ENCODE measurements around the gene WFIKKN2.

The WFIKKN2 gene

GRCh38 chr17:50794361-50794760, 41.0 kb upstream of the WFIKKN2 start:
- no peak for TF ChIP-seq CTCF (IDR thresholded peaks at IDR 0.05; ENCODE audit: borderline replicate concordance, insufficient read depth, low read depth, low read length)
- no peak overlapping the region for H3K4me3 ChIP-seq (ENCODE audit: low read depth, low read length)

- no peak overlapping the region for H3K4me3 ChIP-seq (ENCODE audit: low read depth, low read length)
- TF ChIP-seq CTCF (IDR thresholded peaks at IDR 0.05; ENCODE audit: borderline replicate concordance, insufficient read depth, low read depth, low read length) = no peak
These were observed 38.1 kb upstream of the WFIKKN2 start for GRCh38 chr17:50797135-50797810.

DNA sequence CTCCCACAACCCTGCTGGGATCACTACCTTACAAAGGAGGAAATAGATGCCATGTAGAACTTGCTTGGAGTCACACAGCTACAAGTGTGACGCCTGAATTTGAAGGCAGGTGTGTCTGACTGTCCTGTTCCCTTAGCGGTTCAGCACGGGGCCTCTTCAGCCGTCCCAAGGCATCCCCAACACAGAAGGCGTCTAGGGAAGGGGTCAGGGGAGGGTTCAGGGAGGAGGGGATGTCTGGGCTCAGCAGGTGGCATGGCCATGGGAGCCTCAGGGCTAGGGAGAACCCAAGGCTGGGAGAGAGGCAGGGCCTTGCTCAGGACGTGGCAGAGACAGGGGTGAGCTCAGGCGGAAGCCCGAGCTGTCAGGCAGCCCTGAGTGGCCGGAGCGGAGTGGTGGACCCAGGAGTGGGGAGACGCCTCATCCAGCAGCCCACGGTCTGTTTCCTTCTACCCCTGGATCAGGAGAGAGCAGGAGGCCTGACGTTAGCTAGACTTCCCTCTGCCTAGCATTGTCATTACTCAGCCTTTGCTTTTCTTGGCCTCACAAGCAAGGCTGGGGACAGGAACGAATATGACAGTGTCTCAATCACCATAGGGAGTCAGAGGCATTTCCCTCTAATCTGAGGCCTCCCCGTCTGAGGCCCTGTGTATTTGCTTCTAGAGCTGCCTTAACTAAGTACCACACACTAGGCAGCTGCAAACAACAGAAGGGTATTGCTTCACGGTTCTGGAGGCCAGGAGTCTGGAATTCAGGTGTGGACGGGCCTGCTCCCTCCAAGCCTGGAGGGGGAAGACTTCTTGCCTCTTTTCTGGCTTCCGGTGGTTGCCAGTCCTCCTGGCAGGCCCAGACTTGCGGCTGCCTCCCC, 36.7 kb upstream of the WFIKKN2 start:
- no peak overlapping the region for H3K4me3 ChIP-seq (ENCODE audit: low read depth, low read length)
- TF ChIP-seq CTCF (IDR thresholded peaks at IDR 0.05; ENCODE audit: borderline replicate concordance, insufficient read depth, low read depth, low read length) = no peak

DNA sequence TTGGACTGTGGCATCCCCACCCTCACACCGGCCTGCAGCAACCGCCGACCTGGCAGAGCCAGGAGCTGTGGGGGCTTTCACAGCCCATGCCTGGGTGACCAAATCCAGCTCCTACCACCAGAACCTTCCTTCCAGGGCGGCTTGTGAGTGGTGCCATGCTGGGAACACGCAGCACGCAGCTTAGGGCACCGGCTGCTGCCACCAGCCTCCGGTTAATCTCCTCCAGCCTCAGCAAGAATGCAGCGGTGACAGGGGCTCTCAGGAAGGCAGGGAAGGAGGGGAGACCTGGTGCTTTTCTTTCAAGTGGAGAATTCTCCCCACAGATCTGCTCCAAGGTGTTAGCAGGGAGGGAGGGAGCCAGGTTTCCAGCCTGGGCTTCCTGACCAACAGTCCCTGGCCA, 35.8 kb upstream of the WFIKKN2 start:
- TF ChIP-seq CTCF (IDR thresholded peaks at IDR 0.05; ENCODE audit: borderline replicate concordance, insufficient read depth, low read depth, low read length) = no peak
- no peak overlapping the region for H3K4me3 ChIP-seq (ENCODE audit: low read depth, low read length)

- H3K4me3 ChIP-seq (ENCODE audit: low read depth, low read length) = no peak overlapping the region
- no peak for TF ChIP-seq CTCF (IDR thresholded peaks at IDR 0.05; ENCODE audit: borderline replicate concordance, insufficient read depth, low read depth, low read length)
These were observed 35.1 kb upstream of the WFIKKN2 start for GRCh38 chr17:50800196-50800700.

DNA sequence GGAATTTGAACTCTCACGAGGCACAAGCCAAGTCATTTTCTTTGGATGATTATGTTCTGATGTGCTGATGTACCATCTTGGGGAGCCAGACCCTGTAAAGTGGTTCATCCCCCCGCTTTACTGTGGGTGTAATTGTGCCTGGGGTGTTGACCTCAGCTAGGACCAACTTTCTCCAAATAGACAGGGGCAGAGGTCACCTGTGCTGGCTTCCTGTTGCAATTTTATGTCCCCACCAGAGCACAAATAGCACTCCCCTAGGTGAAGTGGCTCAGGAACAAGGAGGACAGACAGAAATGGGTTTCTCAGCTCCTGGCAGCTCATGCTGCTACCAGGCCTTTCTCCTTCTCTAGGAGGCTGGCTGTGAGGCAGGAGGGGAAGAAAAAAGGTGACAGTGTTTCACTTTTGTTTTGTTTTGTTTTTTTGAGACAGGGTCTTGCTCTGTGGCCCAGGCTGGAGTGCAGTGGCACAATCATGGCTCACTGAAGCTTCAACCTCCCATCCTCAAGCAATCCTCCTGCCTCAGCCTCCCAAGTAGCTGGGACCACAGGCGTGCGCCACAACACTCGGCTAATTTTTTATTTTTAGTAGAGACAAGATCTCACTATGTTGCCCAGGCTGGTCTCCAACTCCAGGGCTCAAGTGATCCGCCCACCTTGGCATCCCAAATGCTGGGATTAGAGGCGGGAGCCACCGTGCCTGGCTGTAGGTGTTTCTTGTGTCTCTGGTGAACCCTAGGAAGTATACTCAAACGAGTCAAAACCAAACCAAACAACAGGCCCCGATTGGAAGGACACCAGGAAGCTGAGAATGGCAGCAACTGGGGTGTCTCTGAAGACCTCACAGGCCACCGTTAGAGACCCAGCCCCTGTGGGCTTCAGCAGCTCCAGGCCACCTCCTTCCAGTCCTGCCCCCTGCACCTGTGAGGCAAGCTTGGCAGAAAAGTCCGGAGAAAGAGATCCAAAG, 32.5 kb upstream of the WFIKKN2 start:
- H3K4me3 ChIP-seq (ENCODE audit: low read depth, low read length) = no peak overlapping the region
- TF ChIP-seq CTCF (IDR thresholded peaks at IDR 0.05; ENCODE audit: borderline replicate concordance, insufficient read depth, low read depth, low read length) = no peak
